ENCODE results near the gene RAD51AP1. TPM values are rescaled to one million over a fixed set of nuclear protein-coding genes. Genes with fewer than 3 reads are reported as not detected.

RAD51AP1 gene
- polyA plus RNA-seq, 2 donors = 2.6 to 7.0 TPM

DNA sequence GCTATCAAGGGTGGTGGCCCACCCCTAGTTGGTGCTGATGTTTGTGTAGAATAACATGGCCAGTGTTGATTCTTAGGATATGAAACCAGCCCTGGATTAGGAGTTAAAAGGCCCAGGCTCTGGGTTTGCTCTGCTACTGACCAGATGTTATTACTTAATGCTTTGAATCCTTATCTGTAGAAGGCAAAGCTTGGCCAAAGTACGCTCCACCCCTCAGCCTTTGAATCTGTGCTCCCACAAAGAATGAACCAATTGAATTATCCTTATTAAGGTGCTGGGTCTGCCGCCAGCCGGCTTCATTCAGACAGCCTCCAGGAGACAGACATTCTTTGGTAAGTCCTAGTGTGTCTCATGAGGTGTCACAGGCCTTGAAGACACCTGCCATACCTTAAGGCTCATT lies 68.4 kb downstream of the RAD51AP1 start:
- H3K4me1 ChIP-seq (ENCODE audit: control insufficient read depth in 2 of 2, insufficient read depth in 2 of 2, low read length in 1 of 2) = peaks cover 0 to 2% of the 10 kb centered on the region in 2 donors
- H3K36me3 ChIP-seq (ENCODE audit: control insufficient read depth in 2 of 2, insufficient read depth in 2 of 2, low read length in 1 of 2) = peaks cover 0 to 2% of the 10 kb centered on the region in 2 donors
- no peak overlapping the region for H3K27ac ChIP-seq (ENCODE audit: low read depth in 2 of 2, low read length in 1 of 2)
- H3K27me3 ChIP-seq (ENCODE audit: control insufficient read depth in 1 of 2, insufficient read depth in 2 of 2, low read length in 2 of 2) = no peaks in the 10 kb centered on the region
- no peaks in the 10 kb centered on the region for H3K9me3 ChIP-seq (ENCODE audit: control insufficient read depth in 2 of 2, insufficient read depth in 1 of 2, low read depth in 1 of 2, low read length in 1 of 2)
- no peak overlapping the region for H3K4me3 ChIP-seq (ENCODE audit: low read depth in 1 of 2, low read length in 2 of 2)
- 79 to 84% methylated on average over 3 of the region's 3 CpGs for WGBS, 2 donors

- peaks cover 0 to 5% of the 10 kb centered on the region in 2 donors for H3K36me3 ChIP-seq (ENCODE audit: control insufficient read depth in 2 of 2, insufficient read depth in 2 of 2, low read length in 1 of 2)
- H3K27ac ChIP-seq (ENCODE audit: low read depth in 2 of 2, low read length in 1 of 2) = no peak overlapping the region
- WGBS, 2 donors = 88 to 89% methylated on average over 9 of the region's 9 CpGs
- H3K27me3 ChIP-seq (ENCODE audit: control insufficient read depth in 1 of 2, insufficient read depth in 2 of 2, low read length in 2 of 2) = no peaks in the 10 kb centered on the region
- H3K9me3 ChIP-seq (ENCODE audit: control insufficient read depth in 2 of 2, insufficient read depth in 1 of 2, low read depth in 1 of 2, low read length in 1 of 2) = no peaks in the 10 kb centered on the region
- peaks cover 0 to 2% of the 10 kb centered on the region in 2 donors for H3K4me1 ChIP-seq (ENCODE audit: control insufficient read depth in 2 of 2, insufficient read depth in 2 of 2, low read length in 1 of 2)
- H3K4me3 ChIP-seq (ENCODE audit: low read depth in 1 of 2, low read length in 2 of 2) = no peak overlapping the region
Measured at GRCh38 chr12:4609071-4609470, 70.4 kb downstream of the RAD51AP1 start.

Other genes starting within 250 kb of the RAD51AP1 start
- gene TIGAR, start 217.7 kb upstream of the RAD51AP1 start, polyA plus RNA-seq = 1 to 10 TPM; 2.4 to 5.3 TPM
- not detected for gene FGF23, start 159.2 kb upstream of the RAD51AP1 start, polyA plus RNA-seq
- gene FGF6, start 93.1 kb upstream of the RAD51AP1 start, polyA plus RNA-seq = not detected
- gene DYRK4, start 23.3 kb downstream of the RAD51AP1 start, polyA plus RNA-seq = 10 to 100 TPM; 27.1 to 34.7 TPM
- gene AKAP3, start 110.2 kb downstream of the RAD51AP1 start, polyA plus RNA-seq = under 1 TPM; 0.36 to 0.75 TPM
- gene NDUFA9, start 110.2 kb downstream of the RAD51AP1 start, polyA plus RNA-seq = 10 to 100 TPM; 43.5 to 69.3 TPM
- gene GALNT8, start 181.5 kb downstream of the RAD51AP1 start, polyA plus RNA-seq = under 1 TPM; 0.05 to 0.08 TPM

All from esophagus (tissue), 2 donors.